Stimulated activated naive B cell treated with anti-CD40 and anti-IgM and Interleukin-4, amounts not matched to agents 10 μg/mL and 1 μg/mL and 100 μg/mL, for 72 hours (primary cell): ENCODE measurements around the gene GRIN1.
"Not testable (repeated sequence)": the region's sequence is repeated elsewhere in the genome, so short reads cannot be mapped to it uniquely, and the experiment has no call there.

Experiments used
- ATAC-seq, 2 donors: fragments of 150-1000 bp; cut with Tn5 transposase; replicated peaks; 2 replicates each; pipeline ENCODE4 v1.10.0; 2021; ENCODE audit warnings: moderate library complexity in 1 of 2
- DNase-seq: peaks from one replicate; pipeline ENCODE4 v3.0.0; 2021
- H3K27ac Mint-ChIP-seq: one replicate; pipeline ENCODE4 v1.8.0; 2022; ENCODE audit warnings: mild to moderate bottlenecking, mixed read lengths
- H3K27me3 Mint-ChIP-seq, 2 donors: one replicate each; pipeline ENCODE4 v1.8.0; 2022; ENCODE audit warnings: mixed read lengths in 2 of 2
- H3K36me3 Mint-ChIP-seq, 2 donors: one replicate each; pipeline ENCODE4 v1.8.0; 2022; ENCODE audit warnings: mixed read lengths in 2 of 2, mild to moderate bottlenecking in 1 of 2
- H3K4me1 Mint-ChIP-seq, 2 donors: one replicate each; pipeline ENCODE4 v1.8.0; 2022; ENCODE audit warnings: mixed read lengths in 2 of 2, mild to moderate bottlenecking in 1 of 2
- H3K4me3 Mint-ChIP-seq, 2 donors: one replicate each; pipeline ENCODE4 v1.8.0; 2022; ENCODE audit warnings: mild to moderate bottlenecking in 2 of 2, mixed read lengths in 2 of 2, moderate library complexity in 1 of 2
- H3K9me3 Mint-ChIP-seq, 2 donors: one replicate each; pipeline ENCODE4 v1.8.0; 2022; ENCODE audit warnings: mixed read lengths in 2 of 2, mild to moderate bottlenecking in 1 of 2

The GRIN1 gene

GRCh38 chr9:137116027-137116507 is 22.9 kb upstream of the GRIN1 start:
- H3K4me1 Mint-ChIP-seq: peaks cover 14 to 41% of the 10 kb centered on the region in 2 donors
- H3K4me3 Mint-ChIP-seq: peak overlapping the region in 1 of 2 donors; percentile 48
- no peaks in the 10 kb centered on the region for H3K27me3 Mint-ChIP-seq
- peaks cover 3 to 4% of the 10 kb centered on the region in 2 donors for H3K36me3 Mint-ChIP-seq
- no peaks in the 10 kb centered on the region for H3K9me3 Mint-ChIP-seq
- ATAC-seq (no peak), DNase-seq (no peak)
- no peak overlapping the region for H3K27ac Mint-ChIP-seq

GRCh38 chr9:137116728-137117127 is 22.2 kb upstream of the GRIN1 start:
- Mint-ChIP-seq H3K9me3 (no peaks in the 10 kb centered on the region), H3K27me3 (no peaks in the 10 kb centered on the region), H3K27ac (peak overlapping the region; percentile 28), H3K4me1 (peaks cover 14 to 44% of the 10 kb centered on the region in 2 donors), H3K36me3 (peaks cover 0 to 4% of the 10 kb centered on the region in 2 donors), H3K4me3 (no peak overlapping the region)
- ATAC-seq: no peak
- DNase-seq: no peak

- Mint-ChIP-seq H3K36me3 (peaks cover 0 to 4% of the 10 kb centered on the region in 2 donors), H3K9me3 (no peaks in the 10 kb centered on the region), H3K4me3 (no peak overlapping the region), H3K4me1 (peaks cover 19 to 50% of the 10 kb centered on the region in 2 donors), H3K27ac (peak overlapping the region; percentile 28), H3K27me3 (no peaks in the 10 kb centered on the region)
- DNase-seq (no peak), ATAC-seq (no peak)
Observed at GRCh38 chr9:137117269-137117731, 21.7 kb upstream of the GRIN1 start.

GRCh38 chr9:137118092-137118603 is 20.8 kb upstream of the GRIN1 start:
- peaks cover 21 to 57% of the 10 kb centered on the region in 2 donors for H3K4me1 Mint-ChIP-seq
- DNase-seq, H3K27ac Mint-ChIP-seq, H3K9me3 Mint-ChIP-seq, H3K4me3 Mint-ChIP-seq, H3K36me3 Mint-ChIP-seq, ATAC-seq, H3K27me3 Mint-ChIP-seq: not testable (repeated sequence)

- DNase-seq, H3K27me3 Mint-ChIP-seq, H3K9me3 Mint-ChIP-seq, H3K36me3 Mint-ChIP-seq: not testable (repeated sequence)
- H3K4me1 Mint-ChIP-seq: peaks cover 30 to 61% of the 10 kb centered on the region in 2 donors
- peak overlapping the region; percentile 27 to 55 for H3K4me3 Mint-ChIP-seq
- ATAC-seq: peak; percentile 67 to 71
- peak overlapping the region; percentile 68 for H3K27ac Mint-ChIP-seq
Observed at GRCh38 chr9:137121927-137122795, 16.8 kb upstream of the GRIN1 start.

GRCh38 chr9:137122796-137123467 is 16.0 kb upstream of the GRIN1 start:
- H3K36me3 Mint-ChIP-seq, H3K27me3 Mint-ChIP-seq, DNase-seq, H3K9me3 Mint-ChIP-seq: not testable (repeated sequence)
- Mint-ChIP-seq H3K4me1 (peaks cover 31 to 61% of the 10 kb centered on the region in 2 donors), H3K27ac (peak overlapping the region; percentile 76), H3K4me3 (peak overlapping the region; percentile 15 to 55)
- peak; percentile 25 to 51 for ATAC-seq

GRCh38 chr9:137123468-137123837 is 15.5 kb upstream of the GRIN1 start:
- H3K27me3 Mint-ChIP-seq: no peaks in the 10 kb centered on the region
- no peaks in the 10 kb centered on the region for H3K9me3 Mint-ChIP-seq
- no peak for DNase-seq
- no peak overlapping the region for H3K4me3 Mint-ChIP-seq
- H3K27ac Mint-ChIP-seq: peak overlapping the region; percentile 76
- peaks cover 36 to 65% of the 10 kb centered on the region in 2 donors for H3K4me1 Mint-ChIP-seq
- H3K36me3 Mint-ChIP-seq: peaks cover 2 to 12% of the 10 kb centered on the region in 2 donors
- no peak for ATAC-seq

GRCh38 chr9:137123952-137124462 is 14.9 kb upstream of the GRIN1 start:
- Mint-ChIP-seq H3K36me3 (peaks cover 2 to 16% of the 10 kb centered on the region in 2 donors), H3K4me1 (peaks cover 37 to 67% of the 10 kb centered on the region in 2 donors), H3K4me3 (peak overlapping the region in 1 of 2 donors; percentile 13)
- not testable (repeated sequence) for DNase-seq, ATAC-seq, H3K27me3 Mint-ChIP-seq, H3K9me3 Mint-ChIP-seq, H3K27ac Mint-ChIP-seq

- H3K4me1 Mint-ChIP-seq: peaks cover 31 to 53% of the 10 kb centered on the region in 2 donors
- no peak for ATAC-seq
Observed at GRCh38 chr9:137126786-137127185, 12.2 kb upstream of the GRIN1 start.

GRCh38 chr9:137127301-137128157 is 11.4 kb upstream of the GRIN1 start:
- no peak for DNase-seq
- Mint-ChIP-seq H3K9me3 (no peaks in the 10 kb centered on the region), H3K36me3 (peaks cover 2 to 16% of the 10 kb centered on the region in 2 donors), H3K27me3 (no peaks in the 10 kb centered on the region), H3K27ac (peak overlapping the region; percentile 97), H3K4me1 (peaks cover 24 to 45% of the 10 kb centered on the region in 2 donors), H3K4me3 (peak overlapping the region; percentile 83 to 97)
- no peak for ATAC-seq

More at GRCh38 chr9:137126786-137127185, 12.2 kb upstream of the GRIN1 start:
- Mint-ChIP-seq H3K9me3 (no peaks in the 10 kb centered on the region), H3K4me3 (peak overlapping the region; percentile 83 to 97), H3K27ac (peak overlapping the region; percentile 97), H3K27me3 (no peaks in the 10 kb centered on the region), H3K36me3 (peaks cover 2 to 16% of the 10 kb centered on the region in 2 donors)
- no peak for DNase-seq

- DNase-seq: no peak
- peak overlapping the region; percentile 81 to 97 for H3K4me3 Mint-ChIP-seq
Observed at GRCh38 chr9:137128158-137128861, 10.6 kb upstream of the GRIN1 start.

GRCh38 chr9:137128862-137129455 is 10.0 kb upstream of the GRIN1 start:
- H3K27me3 Mint-ChIP-seq: no peaks in the 10 kb centered on the region

More at GRCh38 chr9:137128158-137128861, 10.6 kb upstream of the GRIN1 start:
- no peaks in the 10 kb centered on the region for H3K9me3 Mint-ChIP-seq
- peak overlapping the region; percentile 82 for H3K27ac Mint-ChIP-seq
- peak in 1 of 2 donors; percentile 9 for ATAC-seq
- no peaks in the 10 kb centered on the region for H3K27me3 Mint-ChIP-seq
- H3K36me3 Mint-ChIP-seq: peaks cover 2 to 16% of the 10 kb centered on the region in 2 donors
- peaks cover 21 to 37% of the 10 kb centered on the region in 2 donors for H3K4me1 Mint-ChIP-seq

More at GRCh38 chr9:137128862-137129455, 10.0 kb upstream of the GRIN1 start:
- DNase-seq (no peak), ATAC-seq (peak; percentile 0 to 7)
- H3K36me3 Mint-ChIP-seq: peaks cover 2 to 16% of the 10 kb centered on the region in 2 donors
- peaks cover 18 to 31% of the 10 kb centered on the region in 2 donors for H3K4me1 Mint-ChIP-seq
- H3K9me3 Mint-ChIP-seq: no peaks in the 10 kb centered on the region
- H3K27ac Mint-ChIP-seq: peak overlapping the region; percentile 82
- peak overlapping the region; percentile 81 to 97 for H3K4me3 Mint-ChIP-seq
